HG02938 (cell line): ENCODE measurements around the gene FERMT3.

ENCODE experiments used
- ATAC-seq: cut with Tn5 transposase; IDR thresholded peaks from one replicate; pipeline ENCODE4 v1.9.1; 2021; ENCODE audit warnings: mild to moderate bottlenecking, moderate library complexity; ENCODE audit not compliant: unreplicated experiment

Gene FERMT3

DNA sequence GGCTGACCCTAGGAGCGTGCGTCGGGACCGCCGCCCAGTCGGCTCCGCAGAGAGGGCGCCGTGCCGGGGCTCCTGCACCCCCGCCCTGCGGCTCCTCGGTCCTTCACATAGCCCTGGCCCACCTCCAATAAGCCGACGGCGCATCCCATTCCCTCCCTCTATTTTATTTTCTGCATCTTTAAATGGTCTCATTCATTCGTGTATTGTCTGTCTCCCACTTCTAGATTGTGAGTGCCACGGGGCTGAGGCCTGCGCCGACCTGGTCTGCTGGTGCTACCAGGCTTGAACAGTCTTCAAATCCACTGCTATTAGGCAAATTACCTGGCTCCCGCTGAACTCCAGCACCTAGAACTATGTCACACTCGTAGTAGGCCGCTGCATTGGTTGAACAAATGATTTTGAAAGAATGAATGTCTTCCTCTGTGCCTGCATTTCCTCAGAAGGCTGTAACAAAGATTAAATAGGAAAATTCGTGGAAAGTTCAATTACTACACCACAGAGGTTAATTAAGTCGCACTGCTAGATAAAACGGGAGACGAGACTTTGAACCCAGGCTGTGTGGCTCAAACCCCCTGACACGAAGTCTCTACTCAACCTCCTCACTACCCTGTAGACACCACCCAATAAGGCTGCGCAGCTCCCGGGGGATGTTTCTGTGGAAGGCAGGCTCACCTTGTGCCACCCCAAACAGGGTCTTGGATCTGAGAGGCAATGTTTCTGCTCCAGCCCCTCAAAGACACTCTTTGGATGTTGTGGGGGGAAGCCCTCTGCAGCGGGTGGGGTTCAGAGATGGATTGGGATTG, 41.4 kb downstream of the FERMT3 start:
- no peak for ATAC-seq

DNA sequence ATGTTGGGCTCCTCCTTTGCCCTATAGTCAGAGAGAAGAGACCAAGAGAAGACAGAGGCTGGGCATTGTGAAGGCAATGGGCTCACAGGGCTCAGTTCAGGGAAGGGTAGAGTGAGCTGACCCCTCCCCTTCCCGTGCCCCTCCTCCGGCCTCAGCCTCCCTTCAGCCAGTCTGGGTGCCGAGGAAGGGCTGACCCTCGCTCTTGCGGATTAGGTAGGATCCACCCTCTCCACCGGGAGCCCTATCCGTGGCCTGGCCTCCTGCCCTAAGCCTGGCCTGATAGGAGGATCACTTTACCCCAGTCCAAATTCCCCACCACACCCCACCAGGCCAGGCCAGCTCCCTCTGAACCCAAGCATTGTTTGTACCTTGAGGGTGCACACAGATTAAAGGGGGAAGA, 42.1 kb downstream of the FERMT3 start:
- no peak for ATAC-seq

DNA sequence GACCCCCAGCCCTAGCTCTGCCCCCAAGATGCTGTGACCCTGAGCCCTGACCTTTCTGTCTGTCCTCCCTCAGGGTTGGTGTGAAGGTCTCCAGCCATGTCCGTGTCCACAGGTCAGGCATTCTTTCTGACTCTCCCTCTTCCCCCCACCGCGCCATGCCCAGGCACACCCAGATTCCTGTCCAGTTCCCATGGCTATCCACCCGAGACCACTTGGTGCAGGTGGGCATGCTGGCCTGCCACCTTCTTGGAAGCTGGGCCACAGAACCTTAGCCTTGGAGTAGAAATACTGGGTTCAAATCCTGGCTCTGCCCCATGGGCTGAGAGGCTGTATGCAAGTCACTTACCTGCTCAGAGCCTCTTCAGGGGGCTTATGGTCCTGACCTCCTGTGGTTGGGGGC, 42.5 kb downstream of the FERMT3 start:
- ATAC-seq: no peak

DNA sequence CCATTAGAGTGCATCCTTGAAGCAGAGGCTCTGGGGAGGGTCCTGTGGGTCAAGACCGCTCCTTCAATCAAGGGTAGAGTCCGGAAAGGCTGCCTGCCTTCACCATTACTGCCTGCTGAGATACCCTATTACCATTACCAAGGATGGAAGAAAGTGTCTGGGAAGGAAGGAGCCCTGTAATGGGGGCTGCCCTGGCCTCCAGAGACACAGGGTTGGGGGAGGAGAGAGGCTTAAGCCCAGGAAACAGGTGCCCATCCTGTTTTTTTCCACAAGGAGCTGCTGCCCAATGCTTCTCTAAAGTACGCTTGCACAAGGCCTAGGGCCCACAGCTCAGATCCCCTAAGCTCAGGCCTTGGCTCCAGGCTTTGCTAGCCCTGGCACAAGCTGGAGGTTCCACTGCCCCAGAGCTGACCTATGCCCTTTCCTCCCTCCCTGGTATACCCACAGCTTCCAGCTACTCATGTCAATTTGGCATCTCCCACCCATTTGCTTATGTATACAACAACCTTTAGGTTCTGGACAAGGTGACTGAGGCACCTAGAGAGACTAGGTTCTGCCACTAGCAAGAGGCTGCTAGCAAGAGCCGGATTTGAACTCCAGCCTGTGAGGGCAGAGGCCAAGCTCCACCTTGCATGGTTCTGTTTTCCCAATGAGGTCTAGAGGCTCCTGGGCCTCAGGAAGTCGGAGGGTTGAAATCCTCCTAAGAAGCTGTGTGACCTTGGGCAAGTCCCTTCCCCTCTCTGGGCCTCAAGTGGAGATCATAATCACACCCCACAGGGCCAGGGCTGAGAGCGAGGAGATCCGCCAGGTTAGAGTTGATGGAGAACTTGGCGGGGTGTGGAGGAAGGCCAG, 43.3 kb downstream of the FERMT3 start:
- ATAC-seq: no peak

DNA sequence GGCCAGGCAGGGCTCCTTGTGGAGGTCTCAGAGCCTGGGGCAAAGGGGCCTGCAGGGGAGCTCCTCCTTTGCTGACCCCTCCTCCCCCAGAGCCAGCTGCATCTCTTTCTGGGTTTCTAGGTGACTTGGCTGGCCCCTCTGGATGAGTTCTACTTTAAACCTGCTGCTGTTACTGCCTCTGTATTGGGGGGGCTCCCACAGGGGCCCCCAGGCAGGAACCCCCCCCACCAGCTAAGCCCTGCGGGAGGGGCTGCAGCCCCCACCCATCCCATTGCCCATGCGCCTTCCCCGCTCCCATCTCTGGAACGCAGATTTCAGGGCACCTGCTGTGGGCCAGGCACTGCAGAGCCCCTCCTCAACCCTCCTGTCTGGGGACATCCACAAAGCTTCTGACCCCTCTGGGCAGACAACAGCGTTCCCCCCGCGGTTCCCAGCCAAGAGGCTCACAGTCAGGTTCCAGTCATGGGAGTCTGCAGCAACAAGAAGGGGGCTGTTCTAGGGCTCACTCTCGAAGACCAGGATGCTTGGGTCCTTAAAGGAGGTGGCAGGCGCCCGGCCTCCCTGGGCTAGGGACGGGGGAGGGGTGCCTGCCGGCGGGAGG, 44.0 kb downstream of the FERMT3 start:
- ATAC-seq: no peak

DNA sequence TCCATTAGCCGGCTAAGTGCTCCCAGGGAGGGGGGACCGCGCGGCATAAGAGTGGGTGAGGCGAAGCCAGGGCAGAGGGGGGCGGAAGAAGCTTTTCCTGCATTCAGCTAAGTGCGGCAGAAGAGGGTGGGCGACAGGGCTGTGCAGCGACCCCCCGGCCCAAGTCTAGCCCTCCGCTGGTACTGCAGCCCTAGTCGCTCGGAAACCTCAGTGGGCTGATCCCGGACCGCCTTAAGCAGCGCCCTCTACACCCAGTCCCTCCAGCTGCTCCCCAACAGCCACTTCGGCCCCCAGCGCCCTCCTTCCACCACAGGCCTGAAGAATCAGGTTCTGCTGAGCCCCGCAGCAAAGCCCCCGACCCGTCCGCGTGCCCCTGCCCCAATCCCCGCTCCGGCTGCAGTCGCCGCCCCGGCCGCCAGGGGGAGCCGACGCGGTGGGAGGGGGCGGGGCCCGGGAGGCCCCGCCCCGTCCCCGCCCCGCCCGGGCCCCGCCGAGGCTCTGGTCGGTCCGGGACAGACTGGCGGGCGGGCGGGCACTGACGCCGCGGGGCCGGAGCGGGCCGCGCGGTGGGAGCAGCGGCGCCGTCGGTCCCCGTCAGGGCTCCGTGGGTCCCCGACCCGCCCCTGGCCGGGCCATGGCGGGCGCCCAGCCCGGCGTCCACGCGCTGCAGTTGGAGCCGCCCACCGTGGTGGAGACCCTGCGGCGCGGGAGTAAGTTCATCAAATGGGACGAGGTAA, 44.7 kb downstream of the FERMT3 start, which contains the start of gene PLCB3:
PLCB3 (plus strand) TSS at position 515 of the 737 bp plus-strand sequence; CDS start at position 635, 120 bp downstream.
- no peak for ATAC-seq

DNA sequence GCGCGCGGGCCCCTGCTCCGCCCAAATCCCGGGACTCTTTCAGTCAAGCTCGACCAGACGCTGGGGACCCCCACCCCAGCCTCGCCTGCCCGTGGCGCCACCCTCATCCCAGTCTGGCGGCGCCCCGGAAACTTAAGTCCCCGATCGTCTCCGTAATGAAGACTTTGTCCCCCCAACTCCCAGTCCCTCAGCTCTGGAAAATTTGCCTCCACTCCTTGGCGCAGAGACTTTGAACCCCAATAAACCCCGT, 45.2 kb downstream of the FERMT3 start:
- no peak for ATAC-seq

DNA sequence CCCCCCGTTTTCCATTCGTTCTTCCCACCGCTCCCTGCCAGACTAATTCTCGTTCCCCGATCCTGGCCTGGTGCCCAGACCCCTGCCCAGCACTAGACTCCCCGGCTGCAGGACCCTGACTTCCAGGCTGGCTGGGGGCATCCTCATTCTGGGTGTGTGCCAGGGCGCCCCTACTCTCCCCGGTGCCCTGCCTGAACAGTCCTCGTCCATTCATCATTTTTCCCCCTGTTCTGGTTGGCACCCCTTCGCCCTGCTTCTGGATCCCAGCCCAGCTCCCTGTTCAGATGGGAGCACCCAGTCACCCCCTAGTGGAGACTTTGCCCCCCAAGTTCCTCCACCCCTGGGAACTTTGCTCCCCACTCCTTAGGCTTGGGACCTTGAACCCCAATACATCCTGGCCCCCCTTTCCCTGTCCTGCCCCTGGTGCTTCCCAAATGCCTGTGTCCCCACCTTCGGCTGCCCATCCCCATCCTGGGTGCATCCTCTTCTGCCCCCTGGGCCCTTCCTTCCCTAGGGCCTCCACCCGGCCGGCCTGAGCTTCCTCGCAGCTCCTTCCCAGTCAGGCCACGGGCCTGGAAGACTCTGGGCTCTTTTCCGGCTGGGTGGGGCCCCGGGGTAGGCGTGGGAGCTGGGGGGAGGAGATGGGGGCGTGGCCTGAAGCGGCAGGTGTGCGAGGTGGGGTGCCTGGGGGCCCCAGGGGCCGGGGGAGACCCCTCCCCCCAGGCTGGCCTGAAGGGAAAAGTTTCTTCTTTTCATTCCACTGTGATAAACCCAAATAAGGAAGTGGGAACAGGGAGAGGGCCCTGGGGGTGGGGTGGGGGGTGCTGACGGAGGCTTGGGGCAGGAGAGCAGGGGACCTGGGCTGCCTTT, 45.7 kb downstream of the FERMT3 start:
- no peak for ATAC-seq

DNA sequence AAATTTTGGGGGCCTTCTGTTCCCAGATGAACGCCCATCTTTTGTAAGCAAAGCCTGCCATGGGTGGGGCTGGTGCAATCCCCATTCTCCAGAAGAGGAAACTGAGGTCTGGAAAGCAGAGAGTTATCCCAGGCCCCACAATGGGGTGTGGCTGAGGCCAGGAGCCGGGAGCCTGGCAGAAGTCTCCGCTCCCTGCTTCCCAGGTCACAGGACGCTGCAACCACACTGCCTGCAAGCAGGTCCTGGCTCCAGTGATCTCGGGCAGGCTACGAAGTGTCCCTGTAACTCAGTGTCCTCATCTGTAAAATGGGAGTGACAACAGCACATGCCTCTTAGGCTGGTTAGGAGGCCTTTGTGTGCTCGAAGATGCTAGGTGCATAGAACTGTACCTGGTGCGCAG, 46.5 kb downstream of the FERMT3 start:
- no peak for ATAC-seq

DNA sequence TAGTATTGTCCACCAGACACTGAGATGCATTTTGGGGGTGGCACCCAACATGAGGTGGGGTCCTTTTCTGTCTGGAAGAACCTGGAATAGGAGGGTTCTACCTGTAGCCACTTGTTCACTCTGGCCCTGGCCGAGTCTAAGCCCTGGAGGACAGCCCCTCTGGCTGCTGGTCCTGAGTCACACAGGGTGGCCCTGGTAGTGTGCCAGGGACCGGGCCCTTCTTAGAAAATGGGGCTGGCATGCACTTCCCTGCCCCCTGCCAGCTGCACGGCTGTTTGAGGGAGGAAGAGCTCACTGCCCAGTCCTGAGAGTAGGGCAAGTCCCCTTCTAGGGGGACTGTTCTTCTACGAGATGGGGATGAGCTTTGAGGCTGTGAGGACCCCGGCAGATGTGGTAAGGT, 47.0 kb downstream of the FERMT3 start:
- ATAC-seq: no peak

DNA sequence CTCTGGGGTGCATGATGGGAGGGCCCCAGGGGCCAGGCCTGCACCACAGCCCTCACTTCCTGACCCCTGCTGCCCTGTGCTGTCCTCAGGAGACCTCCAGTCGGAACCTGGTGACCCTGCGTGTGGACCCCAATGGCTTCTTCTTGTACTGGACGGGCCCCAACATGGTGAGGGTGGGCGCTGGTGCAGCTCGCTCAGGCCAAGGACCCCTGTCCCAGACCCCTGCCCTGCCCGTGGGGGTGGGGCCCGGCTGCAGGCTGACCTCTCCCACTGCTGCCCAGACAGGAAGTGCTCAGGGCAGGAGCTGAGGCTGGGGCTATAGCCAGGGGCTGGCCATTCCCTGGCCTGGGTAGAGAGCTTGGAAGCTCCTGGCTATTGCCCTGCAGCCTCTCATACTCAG, 47.8 kb downstream of the FERMT3 start:
- no peak for ATAC-seq

DNA sequence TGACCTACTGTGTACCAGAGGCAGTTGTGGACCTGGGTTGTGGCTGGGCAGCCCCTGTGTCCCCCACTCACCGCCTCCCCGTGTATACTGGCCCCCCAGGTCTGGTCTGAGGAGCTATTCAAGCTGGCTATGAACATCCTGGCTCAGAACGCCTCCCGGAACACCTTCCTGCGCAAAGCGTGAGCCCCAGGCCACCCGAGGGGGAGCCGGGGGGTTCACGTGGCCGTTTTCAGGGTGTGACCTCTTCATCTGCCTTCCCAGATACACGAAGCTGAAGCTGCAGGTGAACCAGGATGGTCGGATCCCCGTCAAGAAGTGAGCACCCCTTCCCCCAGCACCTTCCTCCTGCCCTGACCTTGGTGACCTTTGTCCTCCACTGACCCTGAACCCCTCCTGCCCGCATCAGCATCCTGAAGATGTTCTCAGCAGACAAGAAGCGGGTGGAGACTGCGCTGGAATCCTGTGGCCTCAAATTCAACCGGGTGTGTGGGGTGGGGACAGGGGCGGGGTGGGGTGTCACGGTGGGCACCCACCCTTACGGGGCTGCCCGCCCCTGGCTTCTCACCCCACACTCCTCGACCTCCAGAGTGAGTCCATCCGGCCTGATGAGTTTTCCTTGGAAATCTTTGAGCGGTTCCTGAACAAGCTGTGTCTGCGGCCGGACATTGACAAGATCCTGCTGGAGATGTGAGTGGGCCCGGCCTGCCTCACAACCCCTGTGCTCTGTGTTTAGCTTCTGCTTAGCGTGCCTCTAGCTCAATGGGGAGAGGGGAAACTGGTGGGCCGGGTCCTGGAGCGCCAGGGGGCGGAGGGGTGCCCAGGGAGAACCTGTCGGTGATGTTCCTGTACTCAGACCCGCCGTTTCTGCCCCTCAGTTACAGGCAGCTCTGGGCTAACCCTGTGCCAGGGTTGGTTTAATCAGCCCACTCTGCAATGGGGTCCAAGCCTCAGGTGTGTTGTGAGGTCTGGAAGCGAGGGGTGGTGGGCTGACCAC, 48.9 kb downstream of the FERMT3 start:
- no peak for ATAC-seq

DNA sequence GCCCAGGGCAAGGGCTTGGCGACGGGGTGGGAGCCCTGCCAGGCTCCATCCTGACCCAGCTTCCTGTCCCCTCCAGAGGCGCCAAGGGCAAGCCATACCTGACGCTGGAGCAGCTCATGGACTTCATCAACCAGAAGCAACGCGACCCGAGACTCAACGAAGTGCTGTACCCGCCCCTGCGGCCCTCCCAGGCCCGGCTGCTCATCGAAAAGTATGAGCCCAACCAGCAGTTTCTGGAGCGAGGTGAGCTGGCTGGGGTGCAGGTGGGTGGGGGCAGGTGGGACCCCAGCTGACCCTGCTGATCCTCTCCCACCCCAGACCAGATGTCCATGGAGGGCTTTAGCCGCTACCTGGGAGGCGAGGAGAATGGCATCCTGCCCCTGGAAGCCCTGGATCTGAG, 49.8 kb downstream of the FERMT3 start:
- ATAC-seq: no peak

DNA sequence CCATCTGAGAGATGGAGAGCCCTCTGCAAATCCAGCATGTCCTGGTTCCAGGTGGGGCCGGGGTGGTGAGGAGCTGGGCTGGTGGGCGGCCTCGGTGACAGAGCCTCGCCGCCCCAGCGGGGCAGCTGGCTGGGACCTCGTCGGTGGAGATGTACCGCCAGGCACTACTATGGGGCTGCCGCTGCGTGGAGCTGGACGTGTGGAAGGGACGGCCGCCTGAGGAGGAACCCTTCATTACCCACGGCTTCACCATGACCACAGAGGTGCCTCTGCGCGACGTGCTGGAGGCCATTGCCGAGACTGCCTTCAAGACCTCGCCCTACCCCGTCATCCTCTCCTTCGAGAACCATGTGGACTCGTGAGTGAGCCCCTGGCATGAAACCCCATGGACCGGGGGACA, 51.8 kb downstream of the FERMT3 start:
- no peak for ATAC-seq

DNA sequence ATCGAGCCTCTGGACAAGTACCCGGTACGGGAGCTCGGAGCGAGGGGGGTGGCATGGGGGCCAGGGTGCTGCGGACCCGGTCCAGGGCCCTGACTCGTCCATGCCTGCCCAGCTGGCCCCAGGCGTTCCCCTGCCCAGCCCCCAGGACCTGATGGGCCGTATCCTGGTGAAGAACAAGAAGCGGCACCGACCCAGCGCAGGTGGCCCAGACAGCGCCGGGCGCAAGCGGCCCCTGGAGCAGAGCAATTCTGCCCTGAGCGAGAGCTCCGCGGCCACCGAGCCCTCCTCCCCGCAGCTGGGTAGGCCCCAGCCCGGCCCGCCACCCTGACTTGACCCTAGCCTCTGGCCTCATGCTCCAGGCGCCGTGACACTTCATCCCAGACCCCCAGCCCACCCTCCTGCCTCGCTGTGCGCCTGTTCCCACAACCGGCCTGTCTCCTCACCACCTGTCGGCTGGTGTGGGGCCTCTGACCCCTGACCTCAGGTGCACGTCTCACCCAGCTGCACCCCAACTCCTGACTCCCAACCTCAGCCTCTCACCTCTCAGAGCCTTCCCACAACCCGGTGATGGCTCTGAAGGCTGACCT, 52.5 kb downstream of the FERMT3 start:
- no peak for ATAC-seq

DNA sequence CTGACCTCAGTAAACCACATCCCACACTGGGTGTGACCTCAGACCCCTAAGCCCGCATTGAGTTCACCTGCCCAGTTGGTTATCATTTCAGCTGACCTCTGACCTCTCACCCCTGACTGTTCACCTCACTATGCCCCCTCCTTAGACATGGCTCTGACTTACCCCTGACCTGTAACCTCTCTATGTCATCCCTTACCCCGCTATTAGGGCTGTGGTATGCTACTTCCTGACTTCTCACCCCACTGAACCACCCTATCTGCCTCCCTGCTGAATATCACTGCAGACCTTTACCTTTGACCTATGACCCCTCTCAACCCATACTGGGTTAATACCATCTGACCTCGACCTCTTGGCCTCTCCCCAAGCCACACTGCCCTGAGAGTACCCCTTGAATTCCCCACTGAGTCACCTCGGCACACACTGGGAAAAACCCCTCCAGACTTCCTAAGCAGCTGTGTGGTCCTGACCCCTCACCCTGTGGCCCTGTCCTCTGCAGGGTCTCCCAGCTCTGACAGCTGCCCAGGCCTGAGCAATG, 53.1 kb downstream of the FERMT3 start:
- no peak for ATAC-seq

DNA sequence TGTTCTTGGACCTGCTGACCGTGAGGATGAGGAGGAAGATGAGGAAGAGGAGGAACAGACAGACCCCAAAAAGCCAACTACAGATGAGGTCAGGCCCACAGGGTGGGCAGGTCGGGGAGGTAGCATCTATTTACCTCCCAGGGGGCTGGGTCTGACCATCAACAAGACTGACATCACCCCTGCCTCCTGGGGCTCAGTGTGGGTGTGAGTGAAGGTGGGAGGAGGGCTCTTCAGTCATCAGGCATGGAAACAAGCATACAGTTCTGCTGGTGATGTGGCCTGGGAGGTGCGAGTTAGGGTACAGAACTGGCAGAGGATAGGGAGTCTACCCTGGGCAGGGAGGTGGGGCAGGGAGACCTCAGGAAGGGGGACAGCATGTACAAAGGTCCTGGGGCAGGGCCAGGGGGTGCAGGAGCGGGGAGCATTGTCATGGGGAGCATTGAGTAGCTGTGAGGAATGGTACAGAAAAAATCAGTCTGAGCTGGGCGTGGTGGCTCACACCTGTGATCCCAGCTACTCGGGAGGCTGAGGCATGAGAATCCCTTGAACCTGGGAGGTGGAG, 53.7 kb downstream of the FERMT3 start:
- no peak for ATAC-seq

DNA sequence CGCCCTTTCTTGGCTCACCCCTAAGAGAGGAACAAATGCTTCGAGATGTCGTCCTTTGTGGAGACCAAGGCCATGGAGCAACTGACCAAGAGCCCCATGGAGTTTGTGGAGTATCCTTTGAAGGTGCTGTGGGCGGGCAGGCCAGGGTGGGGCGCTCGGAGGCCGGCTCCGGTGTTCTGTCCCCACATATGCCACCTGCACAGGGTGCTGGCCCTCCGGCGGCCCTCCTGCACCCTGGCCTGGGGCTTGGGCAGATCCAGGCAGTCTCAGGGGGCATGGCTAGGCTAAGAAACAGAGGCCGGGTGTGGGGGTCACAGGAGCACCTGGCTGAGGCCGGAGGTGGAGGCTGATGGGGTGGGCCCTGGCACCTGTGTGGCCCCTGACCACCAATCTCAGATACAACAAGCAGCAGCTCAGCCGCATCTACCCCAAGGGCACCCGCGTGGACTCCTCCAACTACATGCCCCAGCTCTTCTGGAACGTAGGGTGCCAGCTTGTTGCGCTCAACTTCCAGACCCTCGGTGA, 55.1 kb downstream of the FERMT3 start:
- no peak for ATAC-seq
